Panc1 (cell line): ENCODE data around the gene ACTL6A.

Source experiments
- POLR2AphosphoS5 ChIP-seq: IDR thresholded peaks from 2 replicates; pipeline ENCODE4 v1.6.1; 2012; ENCODE audit warnings: mild to moderate bottlenecking, low read depth, low read length, moderate library complexity
- SIN3A ChIP-seq: IDR thresholded peaks from 2 replicates; pipeline ENCODE4 v1.6.1; 2012; ENCODE audit warnings: low read depth, mild to moderate bottlenecking, low read length, moderate library complexity, borderline replicate concordance; ENCODE audit not compliant: insufficient read depth
- TCF7L2 ChIP-seq: IDR thresholded peaks from 2 replicates; pipeline ENCODE4 v1.6.1; 2011; ENCODE audit warnings: mild to moderate bottlenecking, low read depth, low read length, inconsistent platforms
- TF ChIP-seq, protein P1 (sequence below): fragments of 450-650 bp; IDR thresholded peaks from 2 replicates; pipeline ENCODE4 v1.5.1; 2017; ENCODE audit warnings: mild to moderate bottlenecking
- TF ChIP-seq, protein P2 (sequence below), 2 experiments: IDR thresholded peaks; 2 replicates each; pipeline ENCODE4 v1.6.1; 2011 to 2012; ENCODE audit warnings: low read depth in 2 of 2, control low read depth in 1 of 2, low read length in 1 of 2, mild to moderate bottlenecking in 1 of 2, moderate library complexity in 1 of 2; ENCODE audit not compliant: insufficient read depth in 1 of 2

DNA sequence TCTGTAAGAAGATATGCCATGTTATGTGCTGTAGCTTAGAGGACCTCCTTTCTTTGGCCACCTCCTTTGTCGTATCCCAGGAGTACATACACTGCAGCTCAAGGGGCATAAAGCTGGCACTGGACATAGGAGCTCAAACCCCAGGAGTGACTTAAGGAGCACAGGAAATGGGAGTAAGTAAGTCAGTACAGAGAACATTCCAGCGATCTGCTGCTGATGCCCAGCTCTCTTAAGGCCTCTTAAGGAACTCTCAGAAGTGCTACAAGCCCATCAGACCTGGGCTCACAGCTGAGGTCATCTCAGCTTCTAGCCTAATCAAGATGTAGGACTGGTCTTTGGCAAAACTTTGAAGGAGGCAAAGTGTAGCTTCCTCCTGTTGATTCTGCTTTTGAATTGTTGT lies 21.6 kb upstream of the ACTL6A start:
- TF ChIP-seq POLR2AphosphoS5 (no peak), TCF7L2 (no peak), SIN3A (no peak)
- TF ChIP-seq, protein P1, sequence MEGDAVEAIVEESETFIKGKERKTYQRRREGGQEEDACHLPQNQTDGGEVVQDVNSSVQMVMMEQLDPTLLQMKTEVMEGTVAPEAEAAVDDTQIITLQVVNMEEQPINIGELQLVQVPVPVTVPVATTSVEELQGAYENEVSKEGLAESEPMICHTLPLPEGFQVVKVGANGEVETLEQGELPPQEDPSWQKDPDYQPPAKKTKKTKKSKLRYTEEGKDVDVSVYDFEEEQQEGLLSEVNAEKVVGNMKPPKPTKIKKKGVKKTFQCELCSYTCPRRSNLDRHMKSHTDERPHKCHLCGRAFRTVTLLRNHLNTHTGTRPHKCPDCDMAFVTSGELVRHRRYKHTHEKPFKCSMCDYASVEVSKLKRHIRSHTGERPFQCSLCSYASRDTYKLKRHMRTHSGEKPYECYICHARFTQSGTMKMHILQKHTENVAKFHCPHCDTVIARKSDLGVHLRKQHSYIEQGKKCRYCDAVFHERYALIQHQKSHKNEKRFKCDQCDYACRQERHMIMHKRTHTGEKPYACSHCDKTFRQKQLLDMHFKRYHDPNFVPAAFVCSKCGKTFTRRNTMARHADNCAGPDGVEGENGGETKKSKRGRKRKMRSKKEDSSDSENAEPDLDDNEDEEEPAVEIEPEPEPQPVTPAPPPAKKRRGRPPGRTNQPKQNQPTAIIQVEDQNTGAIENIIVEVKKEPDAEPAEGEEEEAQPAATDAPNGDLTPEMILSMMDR = no peak
- TF ChIP-seq, protein P2, sequence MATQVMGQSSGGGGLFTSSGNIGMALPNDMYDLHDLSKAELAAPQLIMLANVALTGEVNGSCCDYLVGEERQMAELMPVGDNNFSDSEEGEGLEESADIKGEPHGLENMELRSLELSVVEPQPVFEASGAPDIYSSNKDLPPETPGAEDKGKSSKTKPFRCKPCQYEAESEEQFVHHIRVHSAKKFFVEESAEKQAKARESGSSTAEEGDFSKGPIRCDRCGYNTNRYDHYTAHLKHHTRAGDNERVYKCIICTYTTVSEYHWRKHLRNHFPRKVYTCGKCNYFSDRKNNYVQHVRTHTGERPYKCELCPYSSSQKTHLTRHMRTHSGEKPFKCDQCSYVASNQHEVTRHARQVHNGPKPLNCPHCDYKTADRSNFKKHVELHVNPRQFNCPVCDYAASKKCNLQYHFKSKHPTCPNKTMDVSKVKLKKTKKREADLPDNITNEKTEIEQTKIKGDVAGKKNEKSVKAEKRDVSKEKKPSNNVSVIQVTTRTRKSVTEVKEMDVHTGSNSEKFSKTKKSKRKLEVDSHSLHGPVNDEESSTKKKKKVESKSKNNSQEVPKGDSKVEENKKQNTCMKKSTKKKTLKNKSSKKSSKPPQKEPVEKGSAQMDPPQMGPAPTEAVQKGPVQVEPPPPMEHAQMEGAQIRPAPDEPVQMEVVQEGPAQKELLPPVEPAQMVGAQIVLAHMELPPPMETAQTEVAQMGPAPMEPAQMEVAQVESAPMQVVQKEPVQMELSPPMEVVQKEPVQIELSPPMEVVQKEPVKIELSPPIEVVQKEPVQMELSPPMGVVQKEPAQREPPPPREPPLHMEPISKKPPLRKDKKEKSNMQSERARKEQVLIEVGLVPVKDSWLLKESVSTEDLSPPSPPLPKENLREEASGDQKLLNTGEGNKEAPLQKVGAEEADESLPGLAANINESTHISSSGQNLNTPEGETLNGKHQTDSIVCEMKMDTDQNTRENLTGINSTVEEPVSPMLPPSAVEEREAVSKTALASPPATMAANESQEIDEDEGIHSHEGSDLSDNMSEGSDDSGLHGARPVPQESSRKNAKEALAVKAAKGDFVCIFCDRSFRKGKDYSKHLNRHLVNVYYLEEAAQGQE (IDR thresholded peaks at IDR 0.05; ENCODE audit: insufficient read depth in 1 of 2, low read depth in 2 of 2, low read length in 1 of 2) = no peak
